ENCODE measurements around the gene OR4D2. TPM values are rescaled to one million over a fixed set of nuclear protein-coding genes. Genes with fewer than 3 reads are reported as not detected.
"Not testable (repeated sequence)": the region's sequence is repeated elsewhere in the genome, so short reads cannot be mapped to it uniquely, and the experiment has no call there.

The OR4D2 gene
- total and polyA plus RNA-seq, 2 donors from 2014 or later, result not detected

- no peak for TF ChIP-seq CTCF (IDR thresholded peaks at IDR 0.05; ENCODE audit: borderline replicate concordance, extremely low read depth, insufficient read depth)
- intact Hi-C loops (cut with DNase I), result no loop called here
- Histone ChIP-seq H3K4me1 (ENCODE audit: control insufficient read depth in 2 of 3, insufficient read depth in 2 of 3, low read depth in 1 of 3, low read length in 3 of 3) (no peaks in the 10 kb centered on the region), H3K27me3 (ENCODE audit: control insufficient read depth, insufficient read depth, low read length) (no peaks in the 10 kb centered on the region), H3K36me3 (ENCODE audit: control insufficient read depth in 2 of 3, insufficient read depth in 3 of 3, low read length in 3 of 3) (no peaks in the 10 kb centered on the region), H3K4me3 (ENCODE audit: low read length in 3 of 3) (no peak overlapping the region), H3K9ac (ENCODE audit: low read length in 3 of 3) (no peak overlapping the region), H3K9me3 (ENCODE audit: control insufficient read depth in 2 of 3, insufficient read depth in 1 of 3, low read length in 3 of 3) (peaks cover 0 to 2% (median 0%) of the 10 kb centered on the region in 3 donors), H3K27ac (ENCODE audit: low read depth in 2 of 2, low read length in 2 of 2) (no peak overlapping the region)
- peak in 4 of 5 donors; percentile 57 to 90 (median 84) for DNase-seq
- FAIRE-seq, result no peak
These were observed 46.5 kb upstream of the OR4D2 start for GRCh38 chr17:58120195-58120822.

- intact Hi-C loops (cut with DNase I), result no loop called here
- no peak overlapping the region for H3K27ac ChIP-seq (ENCODE audit: low read depth in 2 of 2, low read length in 2 of 2)
- FAIRE-seq (no peak), DNase-seq (peak in 2 of 5 donors; percentile 5 to 38)
- no peak overlapping the region for H3K9ac ChIP-seq (ENCODE audit: low read length in 3 of 3)
- peaks cover 0 to 2% (median 0%) of the 10 kb centered on the region in 3 donors for H3K9me3 ChIP-seq (ENCODE audit: control insufficient read depth in 2 of 3, insufficient read depth in 1 of 3, low read length in 3 of 3)
- no peaks in the 10 kb centered on the region for H3K27me3 ChIP-seq (ENCODE audit: control insufficient read depth, insufficient read depth, low read length)
- H3K4me3 ChIP-seq (ENCODE audit: low read length in 3 of 3), result no peak overlapping the region
- no peaks in the 10 kb centered on the region for H3K4me1 ChIP-seq (ENCODE audit: control insufficient read depth in 2 of 3, insufficient read depth in 2 of 3, low read depth in 1 of 3, low read length in 3 of 3)
- no peaks in the 10 kb centered on the region for H3K36me3 ChIP-seq (ENCODE audit: control insufficient read depth in 2 of 3, insufficient read depth in 3 of 3, low read length in 3 of 3)
- TF ChIP-seq CTCF (IDR thresholded peaks at IDR 0.05; ENCODE audit: borderline replicate concordance, extremely low read depth, insufficient read depth), result peak; percentile 13
These were observed 44.9 kb upstream of the OR4D2 start for GRCh38 chr17:58121925-58122324.

- no peak overlapping the region for H3K9ac ChIP-seq (ENCODE audit: low read length in 3 of 3)
- H3K36me3 ChIP-seq (ENCODE audit: control insufficient read depth in 2 of 3, insufficient read depth in 3 of 3, low read length in 3 of 3), result no peaks in the 10 kb centered on the region
- H3K4me1 ChIP-seq (ENCODE audit: control insufficient read depth in 2 of 3, insufficient read depth in 2 of 3, low read depth in 1 of 3, low read length in 3 of 3), result no peaks in the 10 kb centered on the region
- no peak for TF ChIP-seq CTCF (IDR thresholded peaks at IDR 0.05; ENCODE audit: borderline replicate concordance, extremely low read depth, insufficient read depth)
- DNase-seq (no peak), FAIRE-seq (no peak)
- no peaks in the 10 kb centered on the region for H3K9me3 ChIP-seq (ENCODE audit: control insufficient read depth in 2 of 3, insufficient read depth in 1 of 3, low read length in 3 of 3)
- H3K27ac ChIP-seq (ENCODE audit: low read depth in 2 of 2, low read length in 2 of 2), result no peak overlapping the region
- no peak overlapping the region for H3K4me3 ChIP-seq (ENCODE audit: low read length in 3 of 3)
- intact Hi-C loops (cut with DNase I), result no loop called here
- no peaks in the 10 kb centered on the region for H3K27me3 ChIP-seq (ENCODE audit: control insufficient read depth, insufficient read depth, low read length)
These were observed 38.9 kb upstream of the OR4D2 start for GRCh38 chr17:58127846-58128245.

GRCh38 chr17:58132697-58133096 is 34.1 kb upstream of the OR4D2 start:
- FAIRE-seq; H3K36me3 ChIP-seq (ENCODE audit: control insufficient read depth in 2 of 3, insufficient read depth in 3 of 3, low read length in 3 of 3); DNase-seq; H3K9me3 ChIP-seq (ENCODE audit: control insufficient read depth in 2 of 3, insufficient read depth in 1 of 3, low read length in 3 of 3); H3K27ac ChIP-seq (ENCODE audit: low read depth in 2 of 2, low read length in 2 of 2); intact Hi-C loops (cut with DNase I); H3K4me3 ChIP-seq (ENCODE audit: low read length in 3 of 3); H3K4me1 ChIP-seq (ENCODE audit: control insufficient read depth in 2 of 3, insufficient read depth in 2 of 3, low read depth in 1 of 3, low read length in 3 of 3); H3K9ac ChIP-seq (ENCODE audit: low read length in 3 of 3); H3K27me3 ChIP-seq (ENCODE audit: control insufficient read depth, insufficient read depth, low read length): not testable (repeated sequence)
